ENCODE measurements around the gene UBE3C.

Gene UBE3C

DNA sequence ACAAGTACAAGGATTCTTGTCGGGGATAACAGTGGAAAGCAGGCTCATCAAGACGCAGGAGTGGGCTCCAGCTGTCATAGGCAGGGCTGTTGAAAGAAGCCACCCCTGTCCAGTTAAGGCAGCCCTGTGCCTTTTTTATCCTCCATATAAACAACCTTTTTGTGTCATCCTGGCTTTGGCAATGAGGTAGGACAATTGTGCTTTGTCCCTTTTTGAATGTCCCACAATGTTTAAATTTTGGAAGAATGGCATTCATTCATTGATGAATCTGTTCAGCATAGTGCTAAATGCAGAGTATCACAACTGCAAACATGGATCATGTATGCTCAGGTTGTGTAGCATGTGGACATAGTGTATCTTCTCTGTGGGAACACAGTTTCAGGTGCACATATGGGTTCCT, 66.7 kb downstream of the UBE3C start:
- TF ChIP-seq, protein P1, sequence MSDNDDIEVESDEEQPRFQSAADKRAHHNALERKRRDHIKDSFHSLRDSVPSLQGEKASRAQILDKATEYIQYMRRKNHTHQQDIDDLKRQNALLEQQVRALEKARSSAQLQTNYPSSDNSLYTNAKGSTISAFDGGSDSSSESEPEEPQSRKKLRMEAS (IDR thresholded peaks at IDR 0.05), result no peak
- TF ChIP-seq, protein P2, sequence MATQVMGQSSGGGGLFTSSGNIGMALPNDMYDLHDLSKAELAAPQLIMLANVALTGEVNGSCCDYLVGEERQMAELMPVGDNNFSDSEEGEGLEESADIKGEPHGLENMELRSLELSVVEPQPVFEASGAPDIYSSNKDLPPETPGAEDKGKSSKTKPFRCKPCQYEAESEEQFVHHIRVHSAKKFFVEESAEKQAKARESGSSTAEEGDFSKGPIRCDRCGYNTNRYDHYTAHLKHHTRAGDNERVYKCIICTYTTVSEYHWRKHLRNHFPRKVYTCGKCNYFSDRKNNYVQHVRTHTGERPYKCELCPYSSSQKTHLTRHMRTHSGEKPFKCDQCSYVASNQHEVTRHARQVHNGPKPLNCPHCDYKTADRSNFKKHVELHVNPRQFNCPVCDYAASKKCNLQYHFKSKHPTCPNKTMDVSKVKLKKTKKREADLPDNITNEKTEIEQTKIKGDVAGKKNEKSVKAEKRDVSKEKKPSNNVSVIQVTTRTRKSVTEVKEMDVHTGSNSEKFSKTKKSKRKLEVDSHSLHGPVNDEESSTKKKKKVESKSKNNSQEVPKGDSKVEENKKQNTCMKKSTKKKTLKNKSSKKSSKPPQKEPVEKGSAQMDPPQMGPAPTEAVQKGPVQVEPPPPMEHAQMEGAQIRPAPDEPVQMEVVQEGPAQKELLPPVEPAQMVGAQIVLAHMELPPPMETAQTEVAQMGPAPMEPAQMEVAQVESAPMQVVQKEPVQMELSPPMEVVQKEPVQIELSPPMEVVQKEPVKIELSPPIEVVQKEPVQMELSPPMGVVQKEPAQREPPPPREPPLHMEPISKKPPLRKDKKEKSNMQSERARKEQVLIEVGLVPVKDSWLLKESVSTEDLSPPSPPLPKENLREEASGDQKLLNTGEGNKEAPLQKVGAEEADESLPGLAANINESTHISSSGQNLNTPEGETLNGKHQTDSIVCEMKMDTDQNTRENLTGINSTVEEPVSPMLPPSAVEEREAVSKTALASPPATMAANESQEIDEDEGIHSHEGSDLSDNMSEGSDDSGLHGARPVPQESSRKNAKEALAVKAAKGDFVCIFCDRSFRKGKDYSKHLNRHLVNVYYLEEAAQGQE (IDR thresholded peaks at IDR 0.05; ENCODE audit: low read depth), result no peak
- TF ChIP-seq CREB1 (IDR thresholded peaks at IDR 0.05; ENCODE audit: low read depth) (no peak), YY1 (IDR thresholded peaks at IDR 0.05; ENCODE audit: low read depth) (no peak), RAD21 (IDR thresholded peaks at IDR 0.05; ENCODE audit: low read depth) (no peak)
- TF ChIP-seq, protein P3, sequence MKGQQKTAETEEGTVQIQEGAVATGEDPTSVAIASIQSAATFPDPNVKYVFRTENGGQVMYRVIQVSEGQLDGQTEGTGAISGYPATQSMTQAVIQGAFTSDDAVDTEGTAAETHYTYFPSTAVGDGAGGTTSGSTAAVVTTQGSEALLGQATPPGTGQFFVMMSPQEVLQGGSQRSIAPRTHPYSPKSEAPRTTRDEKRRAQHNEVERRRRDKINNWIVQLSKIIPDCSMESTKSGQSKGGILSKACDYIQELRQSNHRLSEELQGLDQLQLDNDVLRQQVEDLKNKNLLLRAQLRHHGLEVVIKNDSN (IDR thresholded peaks at IDR 0.05), result no peak

DNA sequence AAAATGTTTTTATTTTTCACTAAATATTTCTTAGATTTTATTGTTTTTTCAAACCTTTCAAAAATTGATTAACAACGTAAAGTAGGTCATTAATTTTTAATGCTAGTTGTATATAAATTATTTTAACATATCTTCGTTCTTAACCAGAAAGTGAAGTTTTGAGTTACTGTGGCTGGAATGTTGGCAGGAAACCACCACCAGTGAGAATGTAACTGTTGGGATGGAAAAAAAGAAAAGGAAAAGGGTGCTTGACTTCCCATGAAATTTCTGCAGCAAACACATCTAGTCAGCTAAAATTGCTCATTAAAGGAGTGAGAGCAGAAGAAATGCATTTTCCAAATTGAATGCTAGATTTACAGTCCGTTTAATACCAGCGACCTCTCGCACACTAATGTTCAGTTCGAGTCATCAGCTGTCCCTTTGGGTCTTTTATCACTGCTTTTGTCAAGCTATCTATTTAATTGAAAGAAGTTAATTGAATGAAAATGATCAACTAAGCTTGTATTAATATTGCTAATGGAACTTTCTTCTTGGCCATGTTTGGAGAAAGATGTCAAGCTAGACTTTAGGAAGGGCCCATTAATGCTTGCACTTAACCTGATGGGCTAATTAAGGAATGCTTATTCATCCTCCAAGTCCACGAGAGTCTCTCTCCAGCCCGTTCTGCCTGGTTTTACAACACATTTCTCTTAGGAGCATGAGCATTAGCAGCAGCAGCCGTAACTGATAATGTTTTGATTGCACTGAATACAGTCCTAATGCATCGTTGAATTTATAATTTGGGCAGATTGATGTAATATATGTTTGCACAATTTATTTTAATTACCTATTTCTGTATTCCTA, 70.1 kb downstream of the UBE3C start:
- TF ChIP-seq, protein P1 (IDR thresholded peaks at IDR 0.05), result no peak
- TF ChIP-seq TEAD4 (IDR thresholded peaks at IDR 0.05) (no peak), FOXM1 (IDR thresholded peaks at IDR 0.05; ENCODE audit: borderline replicate concordance, low read depth) (no peak), NFIC (IDR thresholded peaks at IDR 0.05) (no peak), ZBTB7A (IDR thresholded peaks at IDR 0.05; ENCODE audit: low read depth) (no peak), TAF1 (IDR thresholded peaks at IDR 0.05; ENCODE audit: low read depth) (no peak), CEBPB (IDR thresholded peaks at IDR 0.05) (no peak), YY1 (IDR thresholded peaks at IDR 0.05; ENCODE audit: low read depth) (no peak), EP300 (IDR thresholded peaks at IDR 0.05; ENCODE audit: borderline replicate concordance) (no peak), EGR1 (IDR thresholded peaks at IDR 0.05) (no peak)
- TF ChIP-seq, protein P2 (IDR thresholded peaks at IDR 0.05; ENCODE audit: low read depth), result no peak

DNA sequence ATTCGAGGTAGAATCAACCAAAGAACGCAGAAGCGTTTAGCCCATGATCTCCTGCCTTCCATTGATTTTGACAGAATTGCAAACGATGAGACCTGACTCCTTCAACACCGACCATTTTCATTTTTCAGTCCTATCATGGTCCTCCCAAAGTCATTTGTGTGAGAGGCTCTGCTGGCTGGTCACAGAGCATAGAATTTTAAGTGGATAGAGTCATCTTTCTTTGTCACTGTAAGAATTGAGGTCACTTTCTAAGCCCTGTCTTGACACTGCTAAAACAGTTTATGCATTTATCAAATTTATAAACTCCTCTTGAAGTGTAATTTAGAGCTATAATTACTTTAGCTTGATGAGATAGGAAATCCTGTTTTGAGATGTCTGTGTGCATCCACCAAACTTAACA, 72.0 kb downstream of the UBE3C start:
- TF ChIP-seq, protein P2 (IDR thresholded peaks at IDR 0.05; ENCODE audit: low read depth), result no peak
- no peak for TF ChIP-seq CREB1 (IDR thresholded peaks at IDR 0.05; ENCODE audit: low read depth)
- TF ChIP-seq TEAD4 (IDR thresholded peaks at IDR 0.05), result no peak
- TF ChIP-seq EP300 (IDR thresholded peaks at IDR 0.05; ENCODE audit: borderline replicate concordance), result no peak
- no peak for TF ChIP-seq NFIC (IDR thresholded peaks at IDR 0.05)
- no peak for TF ChIP-seq RAD21 (IDR thresholded peaks at IDR 0.05; ENCODE audit: low read depth)
- TF ChIP-seq FOXM1 (IDR thresholded peaks at IDR 0.05; ENCODE audit: borderline replicate concordance, low read depth), result no peak

DNA sequence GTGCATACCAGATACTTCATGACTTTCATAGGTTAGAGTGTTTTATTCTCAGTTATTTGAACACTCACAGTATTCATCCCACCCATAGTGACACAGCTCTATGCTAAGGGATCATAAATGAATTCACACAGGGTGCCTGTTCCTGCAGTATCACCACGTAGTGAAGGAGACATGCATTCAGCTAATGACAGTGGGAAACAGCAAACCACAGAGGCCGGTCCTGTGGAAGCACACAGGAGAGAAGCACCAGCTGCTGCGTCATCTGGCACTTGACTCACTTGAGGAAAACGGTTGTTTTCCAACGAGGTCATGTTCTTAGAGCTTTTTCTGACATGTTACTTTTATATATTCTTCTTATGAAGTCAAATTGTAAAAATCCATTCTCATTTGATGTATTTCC, 73.0 kb downstream of the UBE3C start:
- no peak for TF ChIP-seq NFIC (IDR thresholded peaks at IDR 0.05)
- TF ChIP-seq EGR1 (IDR thresholded peaks at IDR 0.05), result no peak
- no peak for TF ChIP-seq YY1 (IDR thresholded peaks at IDR 0.05; ENCODE audit: low read depth)
- no peak for TF ChIP-seq EP300 (IDR thresholded peaks at IDR 0.05; ENCODE audit: borderline replicate concordance)
- no peak for TF ChIP-seq CEBPB (IDR thresholded peaks at IDR 0.05)
- TF ChIP-seq, protein P1 (IDR thresholded peaks at IDR 0.05), result no peak
- no peak for TF ChIP-seq TAF1 (IDR thresholded peaks at IDR 0.05; ENCODE audit: low read depth)
- TF ChIP-seq, protein P3 (IDR thresholded peaks at IDR 0.05), result no peak
- TF ChIP-seq FOXM1 (IDR thresholded peaks at IDR 0.05; ENCODE audit: borderline replicate concordance, low read depth), result no peak
- TF ChIP-seq ZBTB7A (IDR thresholded peaks at IDR 0.05; ENCODE audit: low read depth), result no peak
- TF ChIP-seq TEAD4 (IDR thresholded peaks at IDR 0.05), result no peak
- TF ChIP-seq TCF12 (IDR thresholded peaks at IDR 0.05; ENCODE audit: low read depth), result no peak
- TF ChIP-seq RAD21 (IDR thresholded peaks at IDR 0.05; ENCODE audit: low read depth), result no peak
- no peak for TF ChIP-seq CREB1 (IDR thresholded peaks at IDR 0.05; ENCODE audit: low read depth)
- TF ChIP-seq, protein P2 (IDR thresholded peaks at IDR 0.05; ENCODE audit: low read depth), result no peak

Measured in Ishikawa (cell line).